ENCODE results near the gene GPR158. TPM values are rescaled to one million over a fixed set of nuclear protein-coding genes. Genes with fewer than 3 reads are reported as not detected.

GPR158 gene, protein sequence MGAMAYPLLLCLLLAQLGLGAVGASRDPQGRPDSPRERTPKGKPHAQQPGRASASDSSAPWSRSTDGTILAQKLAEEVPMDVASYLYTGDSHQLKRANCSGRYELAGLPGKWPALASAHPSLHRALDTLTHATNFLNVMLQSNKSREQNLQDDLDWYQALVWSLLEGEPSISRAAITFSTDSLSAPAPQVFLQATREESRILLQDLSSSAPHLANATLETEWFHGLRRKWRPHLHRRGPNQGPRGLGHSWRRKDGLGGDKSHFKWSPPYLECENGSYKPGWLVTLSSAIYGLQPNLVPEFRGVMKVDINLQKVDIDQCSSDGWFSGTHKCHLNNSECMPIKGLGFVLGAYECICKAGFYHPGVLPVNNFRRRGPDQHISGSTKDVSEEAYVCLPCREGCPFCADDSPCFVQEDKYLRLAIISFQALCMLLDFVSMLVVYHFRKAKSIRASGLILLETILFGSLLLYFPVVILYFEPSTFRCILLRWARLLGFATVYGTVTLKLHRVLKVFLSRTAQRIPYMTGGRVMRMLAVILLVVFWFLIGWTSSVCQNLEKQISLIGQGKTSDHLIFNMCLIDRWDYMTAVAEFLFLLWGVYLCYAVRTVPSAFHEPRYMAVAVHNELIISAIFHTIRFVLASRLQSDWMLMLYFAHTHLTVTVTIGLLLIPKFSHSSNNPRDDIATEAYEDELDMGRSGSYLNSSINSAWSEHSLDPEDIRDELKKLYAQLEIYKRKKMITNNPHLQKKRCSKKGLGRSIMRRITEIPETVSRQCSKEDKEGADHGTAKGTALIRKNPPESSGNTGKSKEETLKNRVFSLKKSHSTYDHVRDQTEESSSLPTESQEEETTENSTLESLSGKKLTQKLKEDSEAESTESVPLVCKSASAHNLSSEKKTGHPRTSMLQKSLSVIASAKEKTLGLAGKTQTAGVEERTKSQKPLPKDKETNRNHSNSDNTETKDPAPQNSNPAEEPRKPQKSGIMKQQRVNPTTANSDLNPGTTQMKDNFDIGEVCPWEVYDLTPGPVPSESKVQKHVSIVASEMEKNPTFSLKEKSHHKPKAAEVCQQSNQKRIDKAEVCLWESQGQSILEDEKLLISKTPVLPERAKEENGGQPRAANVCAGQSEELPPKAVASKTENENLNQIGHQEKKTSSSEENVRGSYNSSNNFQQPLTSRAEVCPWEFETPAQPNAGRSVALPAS (N-terminal part only)
- 0.02 to 0.06 TPM (median 0.05 TPM) in 5 replicates for total RNA-seq (2022; extraction: Qiagen RNA extraction; ENCODE audit: low read depth)

DNA sequence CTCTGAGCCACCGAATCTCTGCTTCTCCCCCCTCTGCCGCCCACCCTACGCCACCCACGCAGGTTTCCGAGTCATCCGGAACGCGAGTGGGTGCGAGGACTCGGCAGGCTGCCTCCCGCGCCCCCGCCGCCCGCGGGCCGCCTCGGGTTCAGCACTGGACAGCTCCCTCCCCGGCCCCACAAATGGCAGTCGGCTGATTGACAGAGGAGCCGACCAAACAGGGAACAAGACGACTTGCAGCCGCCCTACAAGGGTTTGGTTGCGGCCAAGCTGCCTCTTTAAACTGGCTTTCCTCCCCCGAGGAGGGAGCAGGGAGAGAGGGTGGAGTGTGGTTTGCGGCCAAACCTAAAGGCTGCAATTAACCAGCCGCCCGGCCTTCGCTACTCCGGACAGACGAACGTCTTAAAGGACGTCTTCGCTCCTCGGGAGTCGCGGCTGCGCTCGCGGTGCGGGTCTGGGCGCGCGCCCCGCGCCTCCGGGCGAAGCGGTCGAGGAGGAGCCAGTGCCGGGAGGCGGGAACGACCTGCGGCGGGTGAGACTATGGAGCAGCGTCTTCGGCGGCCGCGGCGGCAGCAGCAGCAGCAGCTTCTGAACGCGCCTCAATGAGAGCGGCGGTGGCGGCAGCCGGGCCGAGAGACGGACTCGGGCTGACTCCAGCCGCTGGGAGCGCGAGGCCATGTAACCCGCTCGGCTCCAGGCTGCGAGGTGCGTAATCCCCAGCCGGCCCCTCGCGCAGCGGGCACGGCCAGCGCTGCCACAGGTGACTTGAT is at the start of gene GPR158:
Gene GPR158 (plus strand): TSS at position 541 of the 770 bp plus-strand sequence. CDS start 420 bp downstream, outside the sequence.

Other genes with a start within 250 kb of the GPR158 start
- gene PRTFDC1, start 222.4 kb upstream of the GPR158 start, total RNA-seq (2022; extraction: Qiagen RNA extraction; ENCODE audit: low read depth), result 17.0 to 23.8 TPM (median 18.2 TPM) in 5 replicates
- gene ENKUR, start 158.8 kb upstream of the GPR158 start, total RNA-seq (2022; extraction: Qiagen RNA extraction; ENCODE audit: low read depth), result 0.17 to 0.43 TPM (median 0.31 TPM) in 5 replicates
- 2.6 to 4.6 TPM (median 4.4 TPM) in 5 replicates for gene THNSL1, start 158.4 kb upstream of the GPR158 start, total RNA-seq (2022; extraction: Qiagen RNA extraction; ENCODE audit: low read depth)